H1 (cell line): Measurements from ENCODE around the gene LPGAT1. TPM values are rescaled to one million over a fixed set of nuclear protein-coding genes. Genes with fewer than 3 reads are reported as not detected.

Experiments used
- CTCF ChIA-PET: fragments of 300-600 bp; sonication (Branson Sonifier 250); formaldehyde crosslinking; loops from one replicate; lab custom pipeline; 2021; ENCODE audit not compliant: partially characterized antibody; lab: Charles Lee
- POLR2A ChIA-PET: fragments of 300-600 bp; sonication (Branson Sonifier 250); formaldehyde crosslinking; loops from one replicate; lab custom pipeline; 2021; ENCODE audit warnings: inconsistent platforms; ENCODE audit not compliant: partially characterized antibody; lab: Charles Lee
- DNase-seq, 2 experiments: peaks; one replicate each; pipeline versions ENCODE4 v3.0.0 to v3.0.0-alpha.2; 2010 to 2022; ENCODE audit warnings: low spot score in 2 of 2, low read depth in 1 of 2, mixed read lengths in 1 of 2
- FAIRE-seq: peaks from 2 replicates; lab custom pipeline; 2011; peaks lifted over from hg19 to GRCh38; lab: Jason Lieb, UNC
- H2AFZ ChIP-seq: 2 replicates; pipeline ENCODE4 v1.8.1; 2012; ENCODE audit warnings: low read length, inconsistent platforms
- H2AK5ac ChIP-seq: 2 replicates; pipeline ENCODE4 v1.6.1; 2013; ENCODE audit warnings: low read depth, low read length
- H2BK120ac ChIP-seq: replicated peaks from 2 replicates; pipeline ENCODE3; 2013; ENCODE audit warnings: low read depth, low read length, inconsistent platforms
- H2BK12ac ChIP-seq: 2 replicates; pipeline ENCODE4 v1.6.1; 2013; ENCODE audit warnings: low read depth, low read length
- H2BK15ac ChIP-seq: 2 replicates; pipeline ENCODE4 v1.6.1; 2013; ENCODE audit warnings: low read length
- H2BK20ac ChIP-seq: 2 replicates; pipeline ENCODE4 v1.6.1; 2013; ENCODE audit warnings: low read length
- H2BK5ac ChIP-seq: 2 replicates; pipeline ENCODE4 v1.6.1; 2013; ENCODE audit warnings: low read depth, low read length
- H3K14ac ChIP-seq: 2 replicates; pipeline ENCODE4 v1.6.1; 2013; ENCODE audit warnings: inconsistent platforms; ENCODE audit not compliant: insufficient read length
- H3K18ac ChIP-seq: 2 replicates; pipeline ENCODE4 v1.6.1; 2013; ENCODE audit warnings: low read length; ENCODE audit errors: extremely low read depth
- H3K23ac ChIP-seq: 2 replicates; pipeline ENCODE4 v1.6.1; 2013; ENCODE audit warnings: inconsistent platforms; ENCODE audit not compliant: insufficient read length
- H3K23me2 ChIP-seq: 2 replicates; pipeline ENCODE4 v1.6.1; 2013; ENCODE audit warnings: low read depth, low read length
- H3K27ac ChIP-seq: 2 replicates; pipeline ENCODE4 v1.6.1; 2011; ENCODE audit warnings: low read depth, low read length, inconsistent platforms
- H3K27me3 ChIP-seq, 4 experiments: replicated peaks in 1 of 4; 1 replicate in 1 of 4; 2 replicates in 3 of 4; pipeline versions ENCODE4 v1.6.1 to v1.8.1; 2011 to 2013; ENCODE audit warnings: low read length in 3 of 4, mild to moderate bottlenecking in 3 of 4, inconsistent platforms in 2 of 4, mixed read lengths in 2 of 4, moderate library complexity in 1 of 4; ENCODE audit not compliant: control insufficient read depth in 3 of 4, insufficient read depth in 3 of 4; ENCODE audit errors: extremely low read depth in 1 of 4
- H3K36me3 ChIP-seq, 4 experiments: 2 replicates each; pipeline versions ENCODE4 v1.6.1 to v1.8.1; 2011 to 2013; ENCODE audit warnings: mild to moderate bottlenecking in 4 of 4, low read length in 3 of 4, moderate library complexity in 2 of 4, control low read depth in 1 of 4, inconsistent platforms in 1 of 4; ENCODE audit not compliant: insufficient read depth in 4 of 4, control insufficient read depth in 2 of 4
- H3K4ac ChIP-seq: replicated peaks from 2 replicates; pipeline ENCODE3; 2013; ENCODE audit warnings: low read length, low read depth, mixed read lengths, inconsistent platforms; ENCODE audit not compliant: insufficient read length
- H3K4me1 ChIP-seq, 4 experiments: replicated peaks in 1 of 4; 1 replicate in 1 of 4; 2 replicates in 3 of 4; pipeline versions ENCODE4 v1.6.1 to v1.8.1; 2011 to 2013; ENCODE audit warnings: low read length in 3 of 4, inconsistent platforms in 2 of 4, mixed read lengths in 1 of 4; ENCODE audit not compliant: insufficient read depth in 4 of 4, control insufficient read depth in 3 of 4
- H3K4me2 ChIP-seq, 2 experiments: 2 replicates each; pipeline versions ENCODE4 v1.6.1 to v1.8.1; 2011 to 2013; ENCODE audit warnings: low read depth in 2 of 2, low read length in 2 of 2, control low read depth in 1 of 2, inconsistent platforms in 1 of 2, mild to moderate bottlenecking in 1 of 2; ENCODE audit not compliant: insufficient read depth in 1 of 2
- H3K4me3 ChIP-seq, 4 experiments: fragments of 200-600, 300-600 bp in 1 of 4; sonication (generic), shearing (Covaris generic), sonication (Bioruptor Twin) in 1 of 4; 2 replicates each; pipeline versions ENCODE4 v1.5.1 to v1.8.1; 2011 to 2016; ENCODE audit warnings: low read length in 4 of 4, low read depth in 3 of 4, control low read depth in 2 of 4, inconsistent platforms in 2 of 4, mild to moderate bottlenecking in 2 of 4, mixed read lengths in 1 of 4, moderate library complexity in 1 of 4; ENCODE audit not compliant: insufficient read depth in 2 of 4; ENCODE audit errors: extremely low read depth in 1 of 4
- H3K56ac ChIP-seq: replicated peaks from 2 replicates; pipeline ENCODE3; 2013; ENCODE audit warnings: low read depth, mild to moderate bottlenecking, mixed read lengths, low read length, inconsistent platforms; ENCODE audit not compliant: insufficient read length
- H3K79me1 ChIP-seq: 2 replicates; pipeline ENCODE4 v1.6.1; 2013; ENCODE audit warnings: low read depth, low read length, control low read depth
- H3K79me2 ChIP-seq, 2 experiments: 2 replicates each; pipeline versions ENCODE4 v1.6.1 to v1.8.1; 2012 to 2013; ENCODE audit warnings: low read length in 2 of 2, mild to moderate bottlenecking in 2 of 2, inconsistent platforms in 1 of 2; ENCODE audit not compliant: insufficient read depth in 2 of 2, control insufficient read depth in 1 of 2
- H3K9ac ChIP-seq, 4 experiments: replicated peaks in 1 of 4; 1 replicate in 1 of 4; 2 replicates in 3 of 4; pipeline versions ENCODE4 v1.6.1 to v1.8.1; 2011 to 2013; ENCODE audit warnings: low read depth in 3 of 4, low read length in 3 of 4, control low read depth in 2 of 4, mild to moderate bottlenecking in 2 of 4, moderate library complexity in 2 of 4, inconsistent platforms in 1 of 4; ENCODE audit errors: extremely low read depth in 1 of 4
- H3K9me3 ChIP-seq, 2 experiments: 2 replicates each; pipeline versions ENCODE4 v1.6.1 to v1.8.1; 2012 to 2013; ENCODE audit warnings: mild to moderate bottlenecking in 2 of 2, moderate library complexity in 2 of 2, control low read depth in 1 of 2, inconsistent platforms in 1 of 2, low read depth in 1 of 2, low read length in 1 of 2, mixed read lengths in 1 of 2; ENCODE audit not compliant: insufficient read depth in 2 of 2
- H4K20me1 ChIP-seq, 2 experiments: replicated peaks in 1 of 2; 2 replicates each; pipeline versions ENCODE3 to v1.8.1; 2011 to 2013; ENCODE audit warnings: inconsistent platforms in 2 of 2, low read length in 2 of 2, mild to moderate bottlenecking in 1 of 2; ENCODE audit not compliant: insufficient read depth in 2 of 2, control insufficient read depth in 1 of 2
- H4K5ac ChIP-seq: 2 replicates; pipeline ENCODE4 v1.6.1; 2013; ENCODE audit warnings: low read length, low read depth, mixed read lengths, inconsistent platforms; ENCODE audit not compliant: insufficient read length
- H4K8ac ChIP-seq: 2 replicates; pipeline ENCODE4 v1.8.0; 2013; ENCODE audit warnings: mild to moderate bottlenecking, moderate library complexity, low read length, inconsistent platforms; ENCODE audit not compliant: insufficient read depth; ENCODE audit errors: extremely low read depth
- H4K91ac ChIP-seq: replicated peaks from 2 replicates; pipeline ENCODE3; 2013; ENCODE audit warnings: low read length, mixed read lengths, inconsistent platforms; ENCODE audit not compliant: insufficient read length
- KDM4A ChIP-seq: IDR thresholded peaks from one replicate; pipeline ENCODE4 v1.7.1; 2012; ENCODE audit warnings: low read depth, mild to moderate bottlenecking, moderate library complexity, low read length, inconsistent platforms; ENCODE audit not compliant: severe bottlenecking
- RBBP5 ChIP-seq: IDR thresholded peaks from 2 replicates; pipeline ENCODE4 v1.7.1; 2012; ENCODE audit warnings: low read depth, mild to moderate bottlenecking, inconsistent platforms, low read length, moderate library complexity, borderline replicate concordance
- polyA plus RNA-seq, 7 experiments: library from polyadenylated mRNA; depleted of rRNA in 3 of 7; stranded (reverse) in 5 of 7; unstranded in 2 of 7; fragments of >200 nt in 5 of 7; fragments of 200-250 nt in 2 of 7; gene quantifications; 1 replicate in 5 of 7; 2 replicates in 1 of 7; 4 replicates in 1 of 7; pipeline versions ENCODE4 v1.2.1 to v1.2.3, GENCODE V29; 2011 to 2013; ENCODE audit warnings: missing spikeins in 2 of 7, mixed read lengths in 2 of 7
- total RNA-seq: library from RNA; stranded (reverse); fragmentation: NEBNext Ultra II Directional; extraction: Animal tissue kit (Norgen Biotek cat#: 25700); gene quantifications from 2 replicates; pipeline ENCODE4 v1.2.1, GENCODE V29; 2021

LPGAT1 gene
- total and polyA plus RNA-seq, 2 of the 8 experiments (the other 6 are each of a cell fraction or from before 2014, with no cell fraction given): 2.3 to 13.5 TPM

DNA sequence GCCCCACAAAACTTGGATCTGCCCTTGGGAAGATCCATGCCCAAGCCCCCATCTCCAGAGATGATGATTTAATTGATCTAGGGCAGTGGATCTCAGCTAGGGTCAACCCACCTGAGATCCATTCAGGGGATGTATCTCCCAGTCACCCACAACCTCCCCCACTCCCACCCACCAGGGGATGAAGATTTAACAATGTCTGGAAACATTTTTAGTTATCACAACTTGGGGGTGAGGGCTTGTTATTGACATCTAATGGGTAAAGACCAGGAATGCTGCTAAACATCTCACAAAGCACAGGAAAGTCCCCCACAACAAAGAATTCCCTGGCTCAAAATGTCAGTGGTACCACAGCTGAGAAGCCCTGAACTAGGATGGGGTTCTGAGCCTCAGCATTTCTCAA, 45.0 kb upstream of the LPGAT1 start:
- Histone ChIP-seq H3K23ac (no peak overlapping the region), H3K79me1 (no peaks in the 10 kb centered on the region), H3K4me2 (no peak overlapping the region), H4K5ac (no peak overlapping the region), H2BK5ac (no peak overlapping the region), H3K23me2 (no peaks in the 10 kb centered on the region), H2AK5ac (no peak overlapping the region), H4K91ac (no peak overlapping the region), H3K36me3 (no peaks in the 10 kb centered on the region), H3K4ac (no peak overlapping the region), H3K27ac (no peak overlapping the region), H4K20me1 (no peaks in the 10 kb centered on the region), H2BK15ac (no peak overlapping the region), H4K8ac (no peak overlapping the region), H2BK120ac (no peak overlapping the region), H3K27me3 (no peaks in the 10 kb centered on the region), H3K4me1 (no peaks in the 10 kb centered on the region), H2BK20ac (no peak overlapping the region), H3K56ac (no peak overlapping the region), H3K4me3 (no peak overlapping the region), H2BK12ac (no peak overlapping the region), H3K9ac (no peak overlapping the region), H3K79me2 (no peaks in the 10 kb centered on the region), H2AFZ (no peak overlapping the region), H3K9me3 (no peaks in the 10 kb centered on the region; a peak in 1 of 4 replicates), H3K18ac (no peak overlapping the region), H3K14ac (no peak overlapping the region)
- POLR2A ChIA-PET: no interaction called here
- CTCF ChIA-PET: interaction anchor here (1.6 kb wide), 1 partner anchor 15 kb away, joined by 4 read pairs; no protein-coding TSS in a partner anchor
- FAIRE-seq (no peak), DNase-seq (no peak)
- TF ChIP-seq RBBP5 (no peak), KDM4A (no peak)
